HG02642 (cell line): Measurements from ENCODE around the gene OIP5.
"Not testable (repeated sequence)": the region's sequence is repeated elsewhere in the genome, so short reads cannot be mapped to it uniquely, and the experiment has no call there.

Experiments
- ATAC-seq: cut with Tn5 transposase; IDR thresholded peaks from one replicate; pipeline ENCODE4 v1.9.1; 2021; ENCODE audit warnings: mild to moderate bottlenecking; ENCODE audit not compliant: unreplicated experiment, poor library complexity

OIP5 gene

DNA sequence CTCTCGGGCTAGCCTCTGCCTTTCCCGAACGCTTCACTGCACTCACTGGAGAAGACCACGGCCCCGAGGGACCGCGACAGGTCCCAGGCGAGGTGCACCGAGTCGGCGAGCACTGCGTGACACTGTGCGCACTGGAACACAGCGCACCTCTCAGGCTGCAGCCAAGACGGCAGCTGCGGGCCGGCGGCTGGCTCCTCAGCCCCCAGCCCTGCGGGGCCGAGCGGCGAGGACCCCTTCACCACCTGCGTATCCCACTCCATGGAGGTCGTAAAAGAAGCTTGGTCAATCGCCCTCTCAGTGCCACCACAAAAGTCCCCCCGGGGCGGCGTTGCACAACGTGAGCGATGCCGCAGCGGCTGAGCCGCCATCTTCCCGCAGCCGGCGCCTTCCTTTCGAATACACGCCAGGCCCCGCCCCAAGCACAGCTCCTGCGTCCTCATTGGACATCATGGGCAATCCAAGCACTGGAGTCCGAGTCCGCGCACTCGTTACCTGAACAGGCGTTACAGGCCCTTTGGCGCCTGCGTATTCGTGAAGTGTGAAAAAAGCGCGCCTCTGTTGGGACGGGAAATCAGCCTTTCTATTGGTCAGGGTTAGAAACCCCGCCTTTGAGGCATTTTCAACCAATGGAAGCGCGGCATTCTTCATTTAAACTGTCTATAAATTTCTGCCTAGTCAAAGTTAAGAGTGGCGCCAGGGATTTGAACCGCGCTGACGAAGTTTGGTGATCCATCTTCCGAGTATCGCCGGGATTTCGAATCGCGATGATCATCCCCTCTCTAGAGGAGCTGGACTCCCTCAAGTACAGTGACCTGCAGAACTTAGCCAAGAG lies at the start of gene OIP5, which contains the start of gene NUSAP1:
Gene OIP5, minus strand, starts transcription at position 398 of the 832 bp plus-strand sequence. Its CDS starts 30 bp downstream, at position 368.
Gene NUSAP1, plus strand, starts transcription at position 688 of the 832 bp plus-strand sequence. Its CDS starts 77 bp downstream, at position 765.
- ATAC-seq: peak; percentile 91

DNA sequence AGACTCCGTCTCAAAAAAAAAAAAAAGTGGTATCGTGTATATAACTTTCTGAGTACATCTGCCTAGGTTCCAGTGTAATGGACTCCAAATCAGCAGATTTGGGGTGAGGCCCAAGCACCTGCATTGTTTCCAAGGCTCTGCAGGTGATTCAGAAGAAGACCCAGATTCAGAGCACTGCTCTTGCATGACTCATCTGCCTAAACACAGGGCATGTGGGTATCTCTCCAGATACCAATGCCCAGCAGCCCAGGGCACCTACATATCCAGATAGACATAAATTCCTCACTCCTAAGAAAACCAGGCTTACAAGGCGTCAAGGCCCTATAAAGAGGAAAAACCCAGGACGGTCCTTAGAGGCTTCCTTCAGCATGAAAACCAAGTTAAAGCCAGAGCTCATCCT lies 45.6 kb upstream of the OIP5 start:
- no peak for ATAC-seq

DNA sequence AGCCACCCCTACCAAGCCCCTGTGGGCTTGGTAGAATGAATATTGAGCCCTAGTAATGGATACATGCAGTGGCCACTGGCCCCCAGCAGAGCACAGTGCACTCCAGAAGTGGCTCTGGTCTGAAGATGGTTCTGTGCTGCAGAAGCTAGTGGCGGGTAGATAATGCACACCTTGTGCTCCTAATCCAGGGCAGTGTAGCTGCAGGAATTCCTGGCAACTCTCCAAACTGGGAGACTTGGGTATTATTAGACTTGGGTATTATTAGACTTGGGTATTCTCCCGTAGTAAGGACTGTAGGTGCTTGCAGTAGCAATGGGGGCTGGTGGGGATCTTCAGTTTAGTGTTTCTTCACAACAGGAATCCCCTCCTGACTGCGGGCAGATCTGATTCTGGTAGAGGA lies 35.0 kb upstream of the OIP5 start:
- no peak for ATAC-seq

DNA sequence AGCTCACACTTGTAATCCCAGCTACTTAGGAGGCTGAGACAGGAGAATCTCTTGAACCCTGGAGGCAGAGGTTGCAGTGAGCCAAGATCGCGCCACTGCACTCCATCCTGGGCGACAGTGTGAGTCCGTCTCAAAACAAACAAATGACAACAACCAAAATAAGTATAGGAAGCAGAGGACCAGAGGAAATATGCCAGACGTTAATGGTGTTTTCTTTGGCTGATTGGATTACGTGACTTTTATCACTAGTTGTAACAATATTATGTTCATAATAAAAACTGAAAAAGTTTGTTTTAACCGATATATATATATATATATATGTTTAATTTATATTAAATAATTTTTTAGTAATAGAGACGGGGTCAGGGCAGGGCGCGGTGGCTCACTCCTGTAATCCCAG lies 22.0 kb upstream of the OIP5 start:
- no peak for ATAC-seq

DNA sequence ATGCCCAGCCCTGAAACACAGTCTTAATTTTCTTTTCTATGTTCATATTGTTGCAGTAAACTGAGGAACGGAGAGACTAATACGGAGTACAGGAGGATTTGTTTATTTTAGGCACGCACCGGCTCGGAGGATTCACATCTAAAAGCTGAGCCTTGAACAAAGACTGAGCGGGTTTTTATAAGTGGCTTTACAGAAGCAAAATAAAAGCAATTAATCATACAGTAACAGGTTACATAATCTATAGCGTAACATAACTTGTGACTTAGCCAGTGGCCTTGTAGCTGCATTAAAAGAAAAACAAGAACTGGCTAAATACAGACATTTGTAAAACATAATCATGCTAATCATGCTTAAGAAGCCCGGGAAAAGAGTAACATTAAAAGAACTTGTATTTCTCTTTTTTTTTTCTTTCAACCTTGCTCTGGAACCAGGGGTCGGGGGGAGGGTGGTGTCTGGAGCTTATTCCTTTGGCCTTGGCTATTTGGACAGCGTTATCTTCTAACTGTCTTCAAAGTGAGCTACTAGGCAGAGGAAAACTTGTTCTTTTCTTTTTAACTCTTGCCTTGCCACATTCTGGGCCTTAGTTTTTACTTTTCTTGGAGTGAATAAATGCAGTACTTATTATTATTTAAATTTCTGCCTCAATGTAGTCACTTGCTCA lies 17.8 kb upstream of the OIP5 start:
- no peak for ATAC-seq

DNA sequence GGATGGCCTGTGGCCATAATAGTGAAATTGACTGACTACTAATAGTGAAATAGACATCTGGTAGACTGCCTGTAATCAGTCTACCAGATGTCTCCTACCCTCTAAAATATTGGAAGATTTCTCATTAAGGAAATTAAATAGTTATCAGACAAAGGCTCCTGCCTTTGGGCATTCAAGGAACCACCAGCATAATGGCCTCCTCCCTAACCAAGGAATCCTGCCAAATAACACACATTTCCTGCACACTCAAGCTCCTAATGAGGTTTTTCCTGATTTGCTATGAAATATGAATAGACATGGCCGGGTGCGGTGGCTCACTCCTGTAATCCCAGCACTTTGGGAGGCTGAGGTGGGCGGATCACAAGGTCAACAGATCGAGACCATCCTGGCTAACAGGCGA lies 14.8 kb upstream of the OIP5 start:
- no peak for ATAC-seq

DNA sequence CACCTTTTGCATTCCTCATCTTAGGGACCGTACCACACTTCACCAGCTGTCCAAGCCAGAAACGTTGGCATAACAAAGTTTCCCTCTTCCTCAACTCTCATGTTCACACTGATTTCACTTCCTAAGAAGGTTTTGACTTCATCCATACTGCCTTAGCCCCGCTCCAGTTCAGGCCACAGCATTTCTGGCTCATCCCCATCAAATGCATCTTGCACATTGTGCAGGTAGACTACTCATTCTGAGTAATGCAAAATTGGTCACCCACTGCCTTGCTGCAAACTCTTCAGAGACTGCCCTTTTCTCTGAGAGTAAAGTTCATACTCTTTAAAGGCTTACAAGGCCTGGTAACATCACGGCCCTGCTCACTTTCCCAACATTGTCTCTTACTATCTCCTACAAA lies 9.1 kb upstream of the OIP5 start:
- no peak for ATAC-seq

DNA sequence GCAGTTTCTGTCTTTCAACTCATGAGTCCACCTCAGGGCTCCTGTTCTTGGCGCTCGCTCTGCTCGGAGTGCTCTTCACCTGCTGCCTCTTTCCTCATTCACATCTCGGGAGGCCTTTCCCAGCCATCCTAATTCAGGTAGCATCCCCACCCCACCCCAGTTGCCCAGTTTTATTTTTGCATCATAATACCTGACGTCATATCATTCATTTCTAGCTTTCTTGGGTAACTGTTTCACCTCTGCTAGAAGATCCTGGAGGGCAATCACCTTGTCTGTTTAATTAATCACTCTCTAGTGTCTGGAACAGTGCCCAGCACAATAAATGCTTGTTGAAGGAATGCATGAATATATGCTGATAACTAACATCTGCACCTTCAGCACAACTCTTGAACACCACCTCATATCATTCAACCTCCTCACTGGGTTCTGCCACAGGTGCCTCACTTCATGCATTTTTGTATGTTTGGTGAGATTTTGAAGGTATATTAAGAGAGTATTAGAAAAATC lies 7.9 kb upstream of the OIP5 start:
- ATAC-seq: no peak

DNA sequence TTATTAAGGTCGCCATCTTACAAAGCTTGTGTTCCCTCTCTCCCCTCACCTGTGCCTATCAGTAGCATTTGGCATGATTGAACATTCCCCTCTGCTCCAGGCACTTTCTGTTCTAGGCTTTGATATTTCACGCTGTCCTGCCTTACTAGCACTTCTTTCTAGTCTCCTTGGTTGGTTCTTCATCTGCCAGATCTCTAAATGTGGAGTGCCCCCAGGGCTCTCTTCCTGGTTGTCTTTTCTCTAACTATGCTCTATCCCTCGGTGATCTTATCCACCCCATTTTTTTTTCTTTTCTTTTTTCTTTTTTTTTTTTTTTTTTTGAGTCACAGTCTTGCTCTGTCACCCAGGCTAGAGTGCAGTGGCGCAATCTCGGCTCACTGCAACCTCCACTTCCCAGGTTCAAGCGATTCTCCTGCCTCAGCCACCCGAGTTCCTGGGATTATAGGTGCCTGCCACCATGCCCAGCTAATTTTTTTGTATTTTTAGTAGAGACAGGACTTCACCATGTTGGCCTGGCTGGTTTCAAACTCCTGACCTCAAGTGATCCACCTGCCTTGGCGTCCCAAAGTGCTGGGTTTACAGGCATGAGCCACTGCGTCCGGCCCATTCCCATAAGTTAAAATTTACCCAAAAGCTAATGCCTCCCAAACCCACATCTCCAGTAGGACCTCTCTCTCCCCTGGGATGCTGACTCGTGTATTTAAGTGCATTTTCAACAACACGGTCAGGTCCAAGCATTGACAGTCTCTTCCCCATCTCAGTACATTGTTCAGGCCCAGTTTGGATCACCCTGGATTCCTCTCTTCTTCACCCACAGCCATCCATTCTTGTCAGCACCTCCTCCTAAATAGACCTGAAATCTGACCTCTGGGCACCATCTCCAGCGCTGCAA lies 5.5 kb upstream of the OIP5 start:
- ATAC-seq: no peak

DNA sequence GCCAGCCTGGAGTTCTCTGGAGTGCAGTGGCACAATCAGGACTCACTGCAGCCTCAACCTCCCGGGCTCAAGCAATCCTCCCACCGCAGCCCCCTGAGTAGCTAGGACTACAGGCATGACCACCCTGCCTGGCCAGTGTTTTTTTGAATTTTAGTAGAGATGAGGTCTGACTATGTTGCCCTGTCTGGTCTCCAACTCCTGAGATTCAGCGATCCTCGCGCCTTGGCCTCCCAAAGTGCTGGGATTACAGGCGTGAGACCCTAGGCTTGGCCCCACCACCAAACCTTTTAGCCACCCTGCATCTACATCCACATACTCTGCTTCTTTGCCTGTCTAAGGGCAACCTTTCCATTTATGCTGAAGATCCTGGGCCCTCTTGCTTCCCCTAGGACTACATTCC lies 4.7 kb upstream of the OIP5 start:
- ATAC-seq: no peak

DNA sequence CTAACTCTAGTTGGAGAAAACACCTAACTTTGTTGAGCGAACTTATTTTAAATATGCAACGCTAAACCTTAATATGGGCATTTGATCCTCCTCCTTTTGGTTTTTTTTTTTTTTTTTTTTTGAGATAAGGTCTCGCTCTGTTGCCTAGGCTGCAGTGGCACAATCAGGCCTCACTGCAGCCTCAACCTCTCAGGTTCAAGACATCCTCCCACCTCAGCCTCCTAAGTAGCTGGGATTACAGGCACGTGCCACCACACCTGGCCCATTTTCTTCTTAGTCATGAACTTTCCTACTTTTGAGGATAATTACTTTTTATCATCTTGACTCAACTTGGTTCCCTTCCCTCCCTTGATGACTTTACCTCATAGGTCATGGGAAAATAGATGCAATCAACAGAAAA lies 4.2 kb upstream of the OIP5 start:
- ATAC-seq: no peak

DNA sequence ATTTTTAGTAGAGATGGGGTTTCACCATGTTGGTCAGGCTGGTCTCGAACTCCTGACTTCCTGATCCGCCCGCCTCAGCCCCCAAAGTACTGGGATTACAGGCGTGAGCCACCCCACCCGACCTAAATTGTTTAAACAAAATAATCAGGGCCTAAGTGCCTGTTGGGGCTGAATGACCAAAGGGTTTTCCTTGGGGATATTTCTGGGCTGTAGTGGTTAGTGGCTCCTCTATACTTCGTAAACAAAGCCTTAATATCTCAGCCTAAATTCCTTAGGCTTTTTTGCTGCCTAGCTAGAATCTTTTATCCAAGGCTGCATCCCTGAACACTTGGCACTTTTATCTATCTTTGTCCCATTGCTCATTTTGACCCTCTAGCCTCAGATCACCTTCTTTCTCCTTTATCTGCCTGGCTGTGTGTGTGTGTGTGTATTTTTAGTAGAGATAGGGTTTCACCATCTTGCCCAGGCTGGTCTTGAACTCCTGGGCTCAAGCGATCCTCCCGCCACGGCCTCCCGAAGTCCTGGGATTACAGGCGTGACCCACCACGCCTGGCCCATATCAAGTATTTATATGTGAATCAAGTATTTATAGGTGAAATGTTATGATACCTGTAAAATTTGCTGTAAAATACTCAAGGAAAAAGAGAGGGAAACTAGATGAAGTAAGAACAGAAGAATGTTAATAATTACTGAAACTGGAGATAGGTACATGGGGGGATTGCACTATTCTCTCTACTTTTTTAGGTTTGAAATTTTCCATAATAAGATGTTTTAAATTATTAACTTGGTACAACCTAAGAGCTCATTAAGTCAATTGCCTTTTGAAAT lies 2.1 kb upstream of the OIP5 start:
- ATAC-seq: no peak

DNA sequence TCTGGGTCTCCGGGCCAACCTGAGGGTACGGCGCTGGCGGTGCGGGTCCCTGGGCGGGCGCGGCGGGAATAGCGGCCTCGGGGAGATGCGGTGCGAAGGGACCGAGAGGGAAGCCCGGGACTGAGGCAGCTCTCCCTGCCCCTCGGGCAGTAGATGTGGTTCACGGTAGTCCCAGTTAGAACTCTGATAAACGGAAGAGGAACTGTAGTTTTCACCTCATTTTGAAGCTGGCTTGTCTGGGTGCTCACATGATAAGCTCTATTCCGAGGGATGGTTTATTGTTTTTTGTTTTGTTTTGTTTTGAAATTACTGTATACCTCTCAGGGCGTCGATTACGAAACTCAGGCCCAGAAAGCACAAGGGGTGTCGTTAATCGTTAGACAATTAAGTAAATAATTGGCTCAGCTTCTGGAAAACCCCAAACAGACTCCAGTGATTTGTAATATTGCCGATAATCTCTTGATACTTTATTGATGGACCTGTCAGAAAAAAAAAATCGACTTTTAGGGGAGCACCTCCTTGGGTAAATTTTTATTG lies 703 bp upstream of the OIP5 start:
- ATAC-seq: peak; percentile 34

DNA sequence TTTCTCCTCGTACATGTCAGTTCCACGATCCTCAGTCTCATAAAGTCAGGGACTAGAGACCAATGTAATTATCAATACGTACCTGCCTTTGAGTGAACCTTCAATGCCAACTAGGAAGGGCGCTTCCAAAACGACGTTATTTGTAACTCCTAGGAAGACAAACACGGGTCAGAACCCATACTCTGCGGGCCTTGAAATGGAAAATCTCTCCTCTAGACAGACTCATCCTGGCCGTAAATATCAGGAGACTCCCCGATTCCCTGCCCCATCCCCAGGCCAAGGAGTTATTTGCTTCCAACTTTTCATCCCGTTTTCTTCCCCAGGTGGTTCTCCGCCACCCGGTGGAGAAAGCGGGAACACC lies 578 bp downstream of the OIP5 start:
- ATAC-seq: no peak

DNA sequence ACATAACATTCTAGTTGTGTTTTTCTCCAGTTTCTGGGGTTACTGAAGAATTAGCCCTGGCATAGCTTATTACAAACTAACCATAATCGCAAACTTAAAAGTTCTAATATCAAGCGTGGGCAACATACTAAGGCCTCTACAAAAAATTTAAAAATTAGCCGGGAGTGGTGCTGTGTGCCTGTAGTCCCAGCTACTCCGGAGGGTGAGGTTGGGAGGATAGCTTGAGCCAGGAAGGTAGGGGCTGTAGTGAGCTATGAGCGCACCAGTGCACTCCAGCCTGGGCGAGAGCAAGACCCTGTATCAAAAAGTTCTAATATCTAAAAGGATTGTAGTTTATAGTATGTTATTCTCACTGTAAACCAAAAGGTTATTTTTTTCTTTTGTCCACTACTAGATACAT lies 1.1 kb downstream of the OIP5 start:
- ATAC-seq: no peak

DNA sequence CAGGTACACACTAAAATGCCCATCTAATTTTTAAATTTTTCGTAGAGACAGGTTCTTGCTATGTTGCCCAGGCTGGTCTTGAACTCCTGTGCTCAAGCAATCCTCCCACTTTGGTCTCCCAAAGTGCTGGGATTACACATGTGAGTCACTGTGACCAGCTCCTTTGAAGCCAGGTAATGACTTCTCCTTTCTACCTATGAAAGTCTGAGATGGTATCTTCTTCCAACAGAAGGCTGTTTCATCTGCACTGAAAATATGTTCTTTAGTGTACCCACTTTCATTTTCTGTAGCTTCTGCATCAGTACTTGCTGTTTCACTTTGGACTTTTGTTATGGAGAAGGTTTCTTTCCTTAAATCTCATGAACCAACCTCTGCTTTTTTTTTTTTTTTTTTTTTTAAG lies 8.8 kb downstream of the OIP5 start:
- no peak for ATAC-seq

DNA sequence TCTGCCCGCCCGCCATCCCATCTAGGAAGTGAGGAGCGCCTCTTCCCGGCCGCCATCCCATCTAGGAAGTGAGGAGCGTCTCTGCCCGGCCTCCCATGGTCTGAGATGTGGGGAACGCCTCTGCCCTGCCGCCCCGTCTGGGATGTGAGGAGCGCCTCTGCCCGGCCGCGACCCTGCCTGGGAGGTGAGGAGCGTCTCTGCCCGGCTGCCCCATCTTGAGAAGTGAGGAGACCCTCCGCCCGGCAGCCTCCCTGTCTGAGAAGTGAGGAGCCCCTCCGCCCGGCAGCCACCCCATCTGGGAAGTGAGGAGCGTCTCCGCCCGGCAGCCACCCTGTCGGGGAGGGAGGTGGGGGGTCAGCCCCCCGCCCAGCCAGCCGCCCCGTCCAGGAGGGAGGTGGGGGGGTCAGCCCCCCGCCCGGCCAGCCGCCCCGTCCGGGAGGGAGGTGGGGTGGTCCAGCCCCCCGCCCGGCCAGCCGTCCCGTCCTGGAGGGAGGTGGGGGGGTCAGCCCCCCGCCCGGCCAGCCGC lies 11.5 kb downstream of the OIP5 start:
- ATAC-seq: not testable (repeated sequence)

DNA sequence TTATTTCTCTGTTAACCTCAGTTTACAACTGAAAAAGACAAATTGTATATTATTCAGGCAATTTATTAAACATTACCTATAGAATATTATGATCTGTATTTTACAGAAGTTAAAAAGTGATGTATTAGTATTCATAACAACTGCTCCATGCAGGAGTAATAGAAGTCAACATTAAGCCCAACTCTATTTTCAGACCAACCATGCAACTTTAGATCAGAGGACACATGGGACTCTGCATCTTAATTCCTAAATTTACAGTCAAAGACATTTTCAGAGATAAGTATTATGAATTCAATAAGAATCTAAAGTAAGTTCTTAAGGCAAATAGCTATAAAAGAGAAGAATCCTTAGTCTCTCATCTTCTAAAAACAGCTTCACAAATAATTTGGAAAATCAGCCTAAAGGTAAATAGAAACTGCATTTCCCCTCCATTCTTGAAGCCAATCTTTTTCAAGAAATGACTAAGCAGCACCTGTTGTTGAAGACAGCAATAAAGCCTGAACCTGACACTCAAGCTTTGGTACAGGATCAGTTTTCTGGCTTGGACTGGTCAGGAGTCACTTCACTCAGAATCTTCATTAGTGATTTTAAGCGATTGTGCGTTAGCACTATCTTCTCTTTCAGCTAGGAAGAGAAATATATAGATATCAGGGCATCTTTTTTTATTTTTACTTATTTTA lies 23.0 kb downstream of the OIP5 start:
- no peak for ATAC-seq

DNA sequence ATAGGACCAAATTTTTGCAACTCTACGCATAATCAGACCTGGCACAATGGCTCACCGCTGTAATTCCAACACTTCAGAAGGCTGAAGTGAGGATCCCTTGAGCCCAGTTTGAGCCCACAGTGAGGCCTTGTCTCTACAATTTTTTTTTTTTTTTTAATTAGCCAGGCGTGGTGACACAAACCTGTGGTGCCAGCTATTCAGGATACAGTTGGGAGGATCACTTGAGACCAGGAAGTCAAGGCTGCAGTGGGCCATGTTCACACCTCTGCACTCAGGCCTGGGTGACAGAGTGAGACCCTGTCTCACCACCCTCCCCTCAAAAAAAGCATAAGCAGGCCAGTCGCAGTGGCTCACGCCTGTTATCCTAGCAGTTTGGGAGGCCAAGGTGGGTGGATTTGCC lies 24.7 kb downstream of the OIP5 start:
- ATAC-seq: no peak
